HG02870 (cell line): ENCODE results near the gene PARP16.
"Not testable (repeated sequence)": the region's sequence is repeated elsewhere in the genome, so short reads cannot be mapped to it uniquely, and the experiment has no call there.

Source experiments
- ATAC-seq: cut with Tn5 transposase; IDR thresholded peaks from one replicate; pipeline ENCODE4 v1.9.1; 2021; ENCODE audit warnings: mild to moderate bottlenecking, moderate library complexity; ENCODE audit not compliant: unreplicated experiment

The PARP16 gene

DNA sequence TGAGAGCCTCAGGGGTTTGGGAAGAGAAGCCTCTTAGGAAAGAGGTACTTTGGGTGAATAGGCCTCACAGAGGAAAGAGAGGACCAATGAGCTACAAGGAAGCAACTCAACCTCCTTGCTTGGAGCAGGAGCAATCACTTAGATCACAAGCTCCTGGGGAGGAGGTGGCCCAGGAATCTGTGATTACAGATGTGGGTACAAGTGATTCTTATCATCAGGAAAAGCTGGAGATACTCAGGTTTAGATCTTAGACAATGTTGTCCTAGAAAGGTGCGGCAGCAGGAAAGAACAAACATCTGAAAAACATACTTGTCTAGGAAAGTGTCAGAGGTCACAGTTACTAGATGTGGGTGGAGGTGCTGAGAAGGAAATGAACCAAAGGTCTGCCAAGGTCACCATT is 8.2 kb downstream of the PARP16 start:
- ATAC-seq: no peak

DNA sequence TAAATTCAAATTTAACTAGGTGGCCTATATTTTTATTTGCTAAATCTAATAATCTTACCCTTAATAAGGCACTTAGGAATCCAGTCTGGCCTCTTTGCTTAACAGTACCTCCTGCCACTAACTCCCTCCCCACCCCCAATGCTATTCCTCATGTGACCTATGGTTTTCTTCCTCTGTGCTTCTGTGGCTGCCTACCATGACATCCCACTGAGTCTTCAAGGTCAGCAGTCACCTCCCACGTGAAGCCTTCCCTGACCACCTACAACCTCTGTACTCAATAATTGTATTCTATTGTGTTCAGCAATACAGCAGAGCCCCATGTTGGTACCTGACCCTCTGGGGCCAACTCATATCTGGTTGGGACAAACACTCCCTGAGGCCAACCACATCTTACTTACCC is 9.7 kb downstream of the PARP16 start:
- ATAC-seq: no peak

DNA sequence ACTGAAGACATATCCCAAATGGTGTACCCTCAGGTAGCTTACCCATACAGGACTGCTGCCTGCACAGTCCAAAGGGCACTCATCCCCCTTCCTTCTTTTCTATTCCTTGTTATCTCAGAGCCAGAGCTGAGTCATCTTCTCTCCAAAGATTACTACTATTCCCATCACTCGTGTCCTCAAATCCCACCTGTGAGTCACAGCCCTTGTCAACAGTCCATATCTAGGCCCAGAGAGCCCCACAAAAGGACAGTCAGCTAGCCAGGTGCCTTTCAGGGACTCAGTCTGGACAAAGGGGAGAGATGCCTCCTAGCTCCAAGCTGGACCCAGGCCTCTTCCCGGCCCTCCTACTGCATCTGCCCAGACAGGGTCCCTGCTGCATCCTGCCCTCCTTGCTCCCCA is 11.0 kb downstream of the PARP16 start:
- ATAC-seq: no peak

DNA sequence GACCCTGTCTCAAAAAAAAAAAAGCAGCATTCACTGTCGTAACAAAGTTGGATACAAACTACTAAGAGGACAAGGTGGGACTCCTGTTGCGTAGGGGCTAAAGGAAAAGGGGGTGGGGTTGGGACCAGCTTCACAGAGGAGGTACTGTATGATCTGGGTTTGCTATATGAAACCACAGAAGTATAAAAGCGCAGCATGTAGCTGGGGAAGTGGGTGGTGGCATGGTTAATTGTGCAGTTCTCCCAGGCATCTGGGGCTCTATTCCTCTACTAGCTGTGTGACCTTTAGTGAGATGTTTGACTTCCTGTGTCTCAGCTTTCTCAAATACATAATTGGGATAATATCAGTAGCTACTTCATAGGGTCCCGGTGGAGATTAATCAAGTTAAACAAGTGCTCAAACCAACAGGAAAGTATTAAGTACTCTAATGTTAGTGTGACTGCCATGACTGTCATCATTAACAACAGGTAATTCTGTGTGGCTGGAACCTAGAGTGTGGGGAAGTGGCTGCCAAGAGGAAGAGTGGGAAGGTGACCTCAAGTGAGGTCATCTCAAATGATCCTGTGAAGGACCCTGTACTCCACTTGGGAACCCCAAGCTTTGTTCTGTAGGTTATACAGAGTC is 11.5 kb downstream of the PARP16 start:
- ATAC-seq: no peak

DNA sequence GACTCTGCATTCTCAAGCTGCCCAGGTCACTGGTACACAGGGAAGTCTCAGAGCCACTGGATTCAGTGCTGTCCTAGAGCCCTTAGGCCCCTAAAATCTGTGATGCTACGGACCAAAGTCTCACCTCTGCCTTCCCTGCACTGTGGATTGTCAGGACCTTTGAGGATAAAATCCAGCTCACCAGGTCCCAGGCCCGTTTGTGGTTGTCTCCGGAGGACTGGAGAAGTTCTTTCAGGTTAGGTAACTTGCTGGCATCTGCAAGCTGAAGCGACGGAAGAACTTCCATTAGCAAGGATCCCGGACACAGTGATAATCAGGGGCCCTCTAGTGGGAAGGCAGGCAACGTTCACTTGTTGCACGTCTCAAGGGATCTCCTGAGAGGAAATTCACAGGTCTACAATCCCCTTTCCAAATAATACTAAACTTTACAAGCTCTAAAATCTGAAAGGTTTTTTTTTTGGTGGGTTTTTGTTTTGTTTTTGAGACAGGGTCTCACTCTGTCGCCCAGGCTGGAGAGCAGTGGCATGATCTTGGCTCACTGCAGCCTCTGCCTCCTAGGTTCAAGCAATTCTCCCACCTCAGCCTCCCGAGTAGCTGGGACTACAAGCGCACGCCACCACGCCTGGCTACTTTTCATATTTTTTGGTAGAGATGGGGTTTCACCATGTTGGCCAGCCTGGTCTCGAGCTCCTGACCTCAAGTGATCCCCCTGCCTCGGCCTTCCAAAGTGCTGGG is 15.7 kb downstream of the PARP16 start:
- not testable (repeated sequence) for ATAC-seq

DNA sequence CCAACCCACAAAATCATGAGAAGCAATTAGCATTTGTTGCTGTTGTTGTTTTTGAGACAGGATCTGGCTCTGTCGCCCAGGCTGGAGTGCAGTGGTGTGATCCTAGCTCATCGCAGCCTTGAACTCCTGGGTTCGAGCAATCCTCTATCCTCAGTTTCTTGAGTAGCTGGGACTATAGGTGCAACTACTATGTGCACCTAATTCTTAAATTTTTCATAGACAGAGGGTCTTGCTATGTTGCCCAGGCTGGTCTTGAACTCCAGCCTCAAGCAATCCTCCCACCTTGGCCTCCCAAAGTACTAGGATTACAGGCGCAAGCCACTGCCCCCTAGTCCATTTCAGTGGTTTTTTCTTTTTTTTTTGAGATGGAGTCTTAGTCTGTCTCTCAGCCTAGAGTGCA is 18.3 kb downstream of the PARP16 start:
- ATAC-seq: no peak

DNA sequence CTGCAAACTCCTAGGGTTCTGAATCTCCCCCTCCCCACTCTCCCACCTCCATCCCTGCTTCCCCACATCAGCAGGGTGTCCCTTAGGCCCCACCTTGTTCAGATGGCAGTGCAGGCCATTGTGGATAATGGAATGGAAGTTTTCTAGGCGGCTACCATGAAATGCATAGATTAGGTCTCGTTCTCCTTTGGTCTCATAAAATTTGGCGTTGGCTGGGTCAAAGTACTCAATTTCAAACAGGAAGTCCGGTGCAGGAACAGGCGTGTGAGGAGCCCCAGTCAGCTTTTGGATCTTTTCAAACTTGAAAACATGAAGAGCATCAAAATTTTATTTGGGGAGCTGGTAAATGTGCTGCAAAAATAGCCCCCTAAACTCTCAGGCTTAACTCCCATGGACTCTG is 20.2 kb downstream of the PARP16 start:
- ATAC-seq: no peak

DNA sequence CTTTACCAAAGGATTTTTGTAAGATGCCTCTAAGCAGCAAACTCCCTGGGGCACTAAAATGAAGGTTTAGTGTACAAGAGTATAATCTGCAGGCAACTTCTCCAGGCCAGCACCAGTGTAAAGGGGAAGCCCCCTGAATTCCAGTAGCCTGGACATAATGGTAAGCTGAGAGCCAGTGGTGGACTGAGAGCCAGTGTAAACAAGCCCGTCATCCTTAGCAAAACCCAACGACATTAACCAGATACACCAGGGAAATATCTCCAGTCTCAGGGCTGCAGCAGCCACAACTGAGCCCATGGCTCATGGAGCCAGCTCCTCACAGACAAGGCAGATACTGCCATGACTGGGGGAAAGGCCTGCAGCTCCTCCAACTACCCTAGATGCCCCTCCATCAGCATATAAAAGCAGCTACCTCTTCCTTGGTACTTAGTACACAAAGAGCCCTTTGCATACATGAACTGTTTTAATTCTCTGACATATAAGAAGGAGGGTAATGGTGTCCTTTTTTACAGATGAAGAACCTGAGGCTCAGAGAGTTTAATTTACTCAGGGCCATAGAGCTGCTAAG is 21.7 kb downstream of the PARP16 start:
- no peak for ATAC-seq

DNA sequence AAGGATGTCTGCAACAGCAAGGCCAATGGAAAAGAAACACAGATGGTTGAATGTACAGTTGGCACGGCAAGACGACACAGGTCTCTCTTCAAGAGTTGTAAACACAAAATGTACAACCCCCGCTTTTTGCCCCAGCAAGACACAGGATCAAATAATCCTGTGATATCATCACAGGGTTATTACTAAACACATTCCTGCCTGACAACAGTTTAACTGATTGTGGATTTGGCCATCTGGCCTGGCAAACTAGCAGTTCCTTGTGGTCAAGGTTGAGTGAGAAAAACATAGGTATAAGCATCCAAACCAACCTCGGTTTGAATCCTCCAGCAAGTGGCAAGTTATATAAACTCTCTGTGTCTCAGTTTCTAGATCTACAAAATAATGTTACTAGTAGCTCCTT is 23.4 kb downstream of the PARP16 start:
- ATAC-seq: no peak

DNA sequence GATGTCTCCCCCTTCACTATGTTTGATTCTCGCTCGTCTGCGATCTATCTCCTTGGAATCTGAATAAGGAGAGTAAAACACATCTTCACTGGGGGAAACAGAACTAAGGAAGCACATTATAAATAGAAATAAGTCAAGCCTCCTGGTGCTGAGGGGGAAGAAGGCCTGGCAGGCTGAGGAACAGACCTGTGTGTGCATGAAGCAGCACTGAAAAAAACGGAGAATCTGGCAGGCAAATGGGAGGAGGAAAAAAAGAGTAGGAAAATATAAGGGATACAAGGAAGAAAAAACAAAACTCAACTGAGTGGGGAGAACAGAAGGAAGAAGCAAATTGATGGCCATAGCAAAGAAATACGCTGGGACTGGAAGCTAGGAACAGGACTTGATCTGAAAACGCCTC is 25.7 kb downstream of the PARP16 start:
- ATAC-seq: no peak

DNA sequence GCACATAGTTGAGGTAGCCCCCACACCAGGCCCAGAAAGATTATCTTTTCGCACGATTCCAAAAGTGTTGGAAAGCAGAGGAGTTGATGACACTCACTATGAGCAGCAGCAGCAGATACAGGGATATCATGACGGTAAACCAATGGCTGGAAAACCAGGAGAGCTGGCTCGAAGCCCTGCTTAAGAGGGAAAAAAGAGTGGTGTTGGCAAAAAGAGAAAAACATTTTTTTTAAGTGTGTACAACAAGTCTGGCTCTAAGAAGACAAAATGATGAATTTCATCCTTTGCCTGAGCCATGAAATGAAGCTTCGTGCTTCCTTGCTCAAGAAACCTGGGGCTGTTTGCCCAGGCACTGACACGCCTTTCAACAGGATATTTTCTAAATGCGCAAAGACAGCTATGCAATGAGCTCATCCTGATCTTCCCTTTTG is 27.3 kb downstream of the PARP16 start:
- no peak for ATAC-seq

DNA sequence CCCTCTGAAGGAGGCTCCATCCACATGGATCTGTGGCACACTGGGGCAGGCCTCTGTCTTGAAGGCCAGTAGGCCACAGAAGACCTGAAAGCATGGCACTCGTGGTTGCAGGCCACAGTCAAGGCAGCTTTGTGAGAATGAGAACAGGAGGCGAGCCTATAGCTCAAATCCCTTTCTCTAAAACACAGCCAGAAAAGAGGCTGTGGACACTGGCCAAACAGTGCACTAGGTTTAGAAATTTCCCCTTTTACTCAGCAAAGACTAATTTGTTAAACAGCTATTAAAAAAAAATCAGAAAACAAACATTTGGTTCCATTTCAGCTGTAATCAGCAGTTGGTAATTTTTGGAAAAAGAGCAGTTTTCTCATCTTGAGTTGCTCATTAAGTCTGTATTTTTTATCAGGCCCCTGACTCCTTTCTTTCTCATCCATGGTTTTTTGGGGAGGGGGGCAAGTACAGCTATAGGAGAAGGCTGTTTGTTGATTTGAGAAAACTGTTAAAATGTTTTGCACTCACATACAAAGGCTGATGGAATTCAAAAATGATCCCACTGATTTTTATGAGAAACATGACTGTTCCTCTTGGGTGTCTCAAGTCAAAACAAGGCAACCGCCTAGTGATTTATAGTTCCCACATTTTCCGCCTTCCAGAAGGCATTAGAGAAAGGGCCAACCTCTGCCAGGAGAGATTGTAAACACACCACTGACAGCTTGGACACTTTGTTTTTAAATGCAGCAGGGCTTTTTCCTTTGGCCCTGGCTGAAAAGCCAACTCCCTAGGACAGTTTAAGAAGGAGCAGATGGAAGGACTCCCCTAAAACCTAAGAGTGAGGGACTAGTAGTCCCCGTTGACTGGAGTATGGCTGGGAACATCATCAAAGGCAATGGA is 28.1 kb downstream of the PARP16 start:
- ATAC-seq: no peak

DNA sequence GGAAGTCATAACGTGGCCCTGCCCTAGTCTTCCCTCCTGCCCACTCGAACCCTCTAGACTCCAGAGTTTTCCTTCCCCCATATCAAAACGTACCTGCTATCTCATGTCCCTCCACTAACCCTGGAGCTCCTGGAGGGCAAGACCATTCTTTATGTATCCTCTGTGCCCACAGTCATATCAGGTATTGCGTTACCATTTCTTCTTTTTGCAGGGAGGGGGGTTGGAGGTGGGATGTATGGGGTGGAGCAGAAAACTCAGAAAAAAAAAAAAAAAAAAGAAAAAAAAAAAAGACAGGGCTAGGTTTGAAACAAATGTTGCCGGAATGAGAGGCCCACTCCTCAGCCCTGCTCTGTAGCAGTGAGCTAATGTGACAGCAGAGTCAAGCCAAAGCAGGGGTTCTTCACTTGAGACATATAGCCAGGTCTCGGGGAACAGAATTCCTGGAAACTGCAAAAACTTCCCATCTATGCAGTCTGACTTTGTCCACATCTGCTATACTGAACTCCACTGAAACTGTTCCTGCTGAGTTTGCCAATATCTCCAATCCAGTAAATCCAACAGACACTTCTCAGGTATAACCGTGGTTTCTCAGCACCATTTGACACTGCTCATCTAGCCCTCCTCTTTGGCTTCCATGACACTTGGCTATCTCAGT is 31.1 kb downstream of the PARP16 start:
- no peak for ATAC-seq

DNA sequence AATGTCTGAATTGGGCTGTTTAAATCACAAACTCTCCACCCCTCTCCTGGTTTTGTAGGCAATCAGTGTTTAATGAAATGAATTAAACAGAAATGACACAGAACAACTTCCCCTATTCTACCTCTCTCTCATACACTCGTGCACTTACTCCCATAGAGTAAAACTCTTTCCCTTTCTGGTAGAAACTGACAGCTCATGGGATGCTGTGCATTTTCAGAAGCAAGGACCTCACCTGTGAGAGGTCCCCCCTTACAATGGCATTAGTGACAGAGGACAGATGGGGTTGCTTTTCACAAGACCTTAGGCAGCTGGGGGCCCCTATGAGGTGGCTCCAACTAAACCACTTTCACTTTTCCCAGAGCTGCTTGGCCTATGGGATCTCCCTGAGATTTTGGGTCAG is 31.9 kb downstream of the PARP16 start:
- ATAC-seq: no peak

DNA sequence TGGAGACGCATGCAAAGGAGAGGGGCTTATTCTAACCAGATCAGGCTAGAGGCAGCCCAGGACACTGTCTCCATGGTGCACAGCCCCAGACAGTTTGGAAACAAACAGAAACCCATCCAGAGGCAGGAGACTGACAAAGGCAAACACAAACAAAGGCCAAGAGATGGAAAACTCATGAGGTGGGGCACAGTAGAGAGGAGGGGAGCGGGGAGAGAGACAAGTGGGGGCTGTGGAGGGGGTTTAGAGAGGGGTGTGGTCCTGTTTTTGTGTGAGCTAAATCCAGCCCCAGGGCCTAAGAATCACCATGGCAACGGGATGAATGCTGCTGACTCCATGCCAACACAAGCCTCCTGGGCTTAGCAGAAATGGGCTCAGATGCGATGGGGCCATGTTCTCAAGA is 32.3 kb downstream of the PARP16 start:
- ATAC-seq: no peak

DNA sequence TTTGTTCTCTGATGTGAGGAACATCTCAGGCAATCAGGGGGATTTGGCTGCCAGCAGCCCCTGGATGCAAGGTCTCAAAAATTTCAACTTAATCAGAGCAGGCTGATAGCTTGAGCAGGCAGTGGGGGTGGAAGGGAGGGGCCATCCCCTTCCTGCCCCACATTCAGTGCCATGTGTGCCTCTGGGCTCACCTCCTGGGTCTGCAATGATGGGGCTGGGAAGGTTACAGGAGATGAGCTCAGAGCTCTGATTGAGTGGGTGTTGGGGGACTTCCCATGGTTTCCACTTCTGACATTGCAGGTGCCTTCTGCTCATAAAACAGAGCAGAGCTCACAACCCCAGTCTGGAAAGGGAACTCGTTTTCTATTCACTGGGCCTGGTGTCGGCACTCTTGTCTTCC is 37.0 kb downstream of the PARP16 start:
- peak; percentile 86 for ATAC-seq

DNA sequence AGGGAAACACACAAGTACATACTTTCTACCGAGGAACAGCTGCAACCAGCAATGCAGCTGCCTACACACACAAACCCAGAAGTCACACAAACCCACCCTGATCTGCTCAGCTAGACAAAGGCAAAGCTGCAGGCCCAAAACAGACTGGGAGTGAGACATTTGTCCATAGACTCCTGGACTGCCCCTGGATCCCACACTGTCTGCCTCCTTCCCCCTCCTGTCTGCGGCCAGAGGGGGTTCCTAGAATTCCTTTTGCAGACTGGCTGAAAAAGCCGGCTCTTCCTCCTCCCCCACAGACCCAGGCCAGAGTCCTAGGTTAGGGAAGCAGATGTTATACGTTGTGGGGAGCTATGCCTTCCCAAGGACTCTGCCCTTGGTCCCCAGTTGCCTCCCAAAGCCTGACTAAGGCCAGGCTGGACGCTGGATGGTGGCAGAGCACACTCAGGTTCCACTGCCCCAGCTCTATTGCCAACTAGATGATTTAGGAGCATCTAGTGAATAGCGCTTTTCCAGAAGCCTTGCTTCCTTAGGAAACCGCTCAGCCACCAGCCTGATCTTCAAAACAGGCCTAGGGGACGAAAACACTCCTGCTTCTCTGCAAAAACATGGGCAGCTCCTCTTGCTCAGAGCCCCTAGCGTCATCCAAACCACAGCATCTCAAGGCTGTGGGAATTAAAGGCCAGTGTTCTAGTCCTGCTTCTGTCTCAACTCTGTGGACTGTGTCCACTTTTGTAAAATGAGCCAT is 38.0 kb downstream of the PARP16 start:
- ATAC-seq: no peak

DNA sequence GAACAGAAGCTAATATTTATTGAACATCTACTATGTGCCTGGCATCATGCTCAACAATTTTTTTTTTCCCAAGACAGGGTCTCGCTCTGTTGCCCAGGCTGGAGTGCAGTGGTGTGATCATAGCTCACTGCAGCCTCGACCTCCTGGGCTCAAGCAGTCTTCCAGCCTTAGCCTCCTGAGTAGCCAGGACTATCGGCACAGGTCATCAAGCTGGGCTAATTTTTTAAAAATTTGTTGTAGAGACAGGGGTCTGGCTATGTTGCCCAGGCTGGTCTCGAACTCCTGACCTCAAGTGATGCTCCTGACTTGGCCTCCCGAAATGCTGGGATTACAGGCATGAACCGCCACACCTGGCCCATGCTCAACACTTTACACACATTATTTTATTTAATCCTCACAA is 39.7 kb downstream of the PARP16 start:
- no peak for ATAC-seq

DNA sequence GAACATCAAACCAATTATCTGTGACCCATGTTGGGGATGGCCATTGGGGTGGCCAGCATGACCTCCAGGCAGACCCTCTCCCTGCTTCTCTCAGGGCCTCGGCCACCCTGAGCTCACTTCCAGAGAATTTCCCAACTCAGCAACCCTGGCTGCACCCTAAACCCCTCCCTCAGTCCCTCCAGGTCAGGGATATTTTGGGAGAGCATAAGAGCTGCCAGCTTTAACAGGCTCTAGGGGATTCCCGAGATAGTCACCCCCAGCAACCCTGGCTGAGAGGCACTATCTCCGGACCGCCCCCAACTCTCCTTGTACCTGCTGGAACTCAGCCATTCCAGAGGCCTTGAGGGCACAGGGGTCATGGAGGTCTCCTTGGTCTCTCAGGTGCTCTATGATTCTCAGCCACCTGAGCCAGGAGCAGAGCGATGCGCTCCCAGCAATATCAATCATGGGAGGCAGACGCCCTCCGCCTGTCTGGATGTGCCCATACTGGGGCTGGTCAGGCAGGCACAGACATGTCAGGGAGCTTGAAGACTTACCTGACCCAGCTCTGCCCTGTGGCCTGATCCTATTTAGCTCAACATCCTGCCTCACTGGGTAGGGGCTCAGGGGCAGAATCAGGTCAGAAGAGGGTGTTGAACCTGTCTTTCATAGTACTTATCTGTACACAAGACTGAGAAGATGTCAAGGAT is 40.5 kb downstream of the PARP16 start:
- ATAC-seq: no peak
